ENCODE measurements around the gene GLT1D1.

GLT1D1 gene

DNA sequence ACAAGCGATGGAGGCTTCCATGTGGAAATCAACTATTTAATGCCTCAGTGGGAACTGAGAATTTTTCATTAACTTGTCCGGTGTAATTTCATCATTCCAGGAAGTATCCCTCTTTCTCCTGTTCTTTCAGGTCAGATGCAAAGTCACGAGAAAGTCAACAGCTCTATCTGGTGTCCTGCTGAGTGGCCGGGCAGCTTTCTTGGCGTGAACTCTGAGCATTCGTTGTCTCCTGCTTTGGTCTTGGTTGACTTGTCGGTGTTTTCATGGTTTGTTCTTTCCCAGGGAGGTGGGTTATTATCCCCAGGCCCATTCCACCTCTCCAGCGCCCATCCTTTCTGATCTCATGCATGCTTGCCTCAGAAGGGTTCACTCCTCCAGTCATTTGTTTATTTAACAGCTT lies 149.1 kb downstream of the GLT1D1 start:
- no peak for DNase-seq (ENCODE audit: low spot score in 2 of 2)
- Mint-ChIP-seq H3K36me3 (no peaks in the 10 kb centered on the region), H3K4me1 (no peaks in the 10 kb centered on the region), H3K27ac (no peak overlapping the region), H3K4me3 (no peak overlapping the region), H3K9me3 (no peaks in the 10 kb centered on the region)
- ATAC-seq, result no peak

DNA sequence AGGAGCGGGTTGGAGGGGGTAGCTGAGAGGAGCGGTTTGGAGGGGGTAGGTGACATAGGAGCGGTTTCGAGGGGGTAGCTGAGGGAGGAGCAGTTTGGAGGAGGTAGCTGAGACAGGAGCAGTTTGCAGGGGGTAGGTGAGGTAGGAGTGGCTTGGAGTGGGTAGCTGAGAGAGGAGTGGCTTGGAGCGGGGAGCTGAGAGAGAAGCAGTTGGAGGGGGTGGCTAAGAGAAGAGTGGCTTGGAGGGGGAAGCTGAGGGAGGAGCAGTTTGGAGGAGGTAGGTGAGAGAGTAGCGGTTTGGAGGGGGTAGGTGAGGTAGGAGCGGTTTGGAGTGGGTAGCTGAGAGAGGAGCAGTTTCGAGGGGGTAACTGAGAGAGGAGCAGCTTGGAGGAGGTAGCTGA lies 152.1 kb downstream of the GLT1D1 start:
- Mint-ChIP-seq H3K9me3 (peaks cover 4% of the 10 kb centered on the region), H3K36me3 (no peaks in the 10 kb centered on the region), H3K4me3 (no peak overlapping the region), H3K4me1 (no peaks in the 10 kb centered on the region), H3K27ac (no peak overlapping the region)
- no peak for ATAC-seq
- no peak for DNase-seq (ENCODE audit: low spot score in 2 of 2)

DNA sequence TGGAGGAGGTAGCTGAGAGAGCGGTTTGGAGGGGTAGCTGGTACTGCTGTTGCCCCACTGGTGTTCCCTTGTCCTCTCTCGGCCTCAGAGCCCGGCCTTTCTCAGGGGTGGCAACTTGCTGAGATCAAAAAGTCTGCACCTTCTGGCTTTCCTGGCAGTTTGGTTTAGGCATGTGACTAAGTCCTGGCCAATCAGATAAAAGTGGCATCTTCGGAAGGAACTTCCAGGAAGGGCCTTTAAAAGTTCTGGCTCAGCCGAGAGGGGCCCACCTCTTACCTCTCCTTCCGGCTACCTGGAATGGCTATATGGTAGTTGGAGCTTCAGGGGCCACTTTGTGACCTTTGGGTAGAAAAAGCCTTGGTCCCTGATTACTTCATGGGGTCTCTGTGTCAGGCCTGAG lies 152.6 kb downstream of the GLT1D1 start:
- ATAC-seq (no peak), DNase-seq (ENCODE audit: low spot score in 2 of 2) (no peak)
- Mint-ChIP-seq H3K9me3 (peaks cover 4% of the 10 kb centered on the region), H3K27ac (no peak overlapping the region), H3K4me1 (no peaks in the 10 kb centered on the region), H3K36me3 (no peaks in the 10 kb centered on the region), H3K4me3 (no peak overlapping the region)

DNA sequence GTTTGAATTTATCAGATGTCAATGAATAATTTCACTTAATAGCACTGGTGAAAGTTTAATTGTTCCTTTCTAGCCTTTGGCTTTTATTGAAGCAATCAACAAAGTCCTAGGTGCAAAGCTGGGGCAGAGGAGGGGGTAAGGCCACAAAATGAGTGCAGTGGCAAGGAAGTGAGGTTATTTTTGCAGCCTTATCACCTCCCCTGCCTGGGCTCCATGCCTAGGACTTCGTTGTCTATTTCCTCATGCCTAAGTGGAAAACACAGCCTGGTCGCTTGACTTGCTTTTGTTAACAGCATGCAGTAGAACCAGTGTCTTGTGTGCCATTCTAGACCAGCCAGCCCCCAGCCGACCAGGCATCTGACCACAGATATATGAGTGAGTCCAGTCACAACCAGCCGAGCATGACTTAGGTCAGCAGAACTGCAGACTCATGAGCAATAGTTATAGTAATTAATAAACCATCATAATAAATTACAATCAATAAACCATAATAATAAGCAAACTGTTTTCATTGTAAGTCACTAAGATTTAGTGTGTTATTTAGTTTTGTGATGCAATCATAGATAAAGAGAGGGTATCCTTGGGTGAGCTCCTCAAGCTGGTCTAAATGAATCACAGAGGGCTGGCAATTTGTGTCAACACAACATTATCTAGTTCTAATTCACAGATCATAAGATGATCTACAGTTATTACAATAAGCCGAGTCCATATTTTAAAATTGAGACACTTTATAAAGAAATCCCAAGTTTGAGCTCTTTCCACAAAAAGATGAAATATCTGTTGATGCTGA lies 156.8 kb downstream of the GLT1D1 start:
- Mint-ChIP-seq H3K4me3 (no peak overlapping the region), H3K36me3 (no peaks in the 10 kb centered on the region), H3K9me3 (peaks cover 4% of the 10 kb centered on the region), H3K27ac (no peak overlapping the region), H3K4me1 (no peaks in the 10 kb centered on the region)
- DNase-seq (ENCODE audit: low spot score in 2 of 2), result no peak
- ATAC-seq, result no peak

DNA sequence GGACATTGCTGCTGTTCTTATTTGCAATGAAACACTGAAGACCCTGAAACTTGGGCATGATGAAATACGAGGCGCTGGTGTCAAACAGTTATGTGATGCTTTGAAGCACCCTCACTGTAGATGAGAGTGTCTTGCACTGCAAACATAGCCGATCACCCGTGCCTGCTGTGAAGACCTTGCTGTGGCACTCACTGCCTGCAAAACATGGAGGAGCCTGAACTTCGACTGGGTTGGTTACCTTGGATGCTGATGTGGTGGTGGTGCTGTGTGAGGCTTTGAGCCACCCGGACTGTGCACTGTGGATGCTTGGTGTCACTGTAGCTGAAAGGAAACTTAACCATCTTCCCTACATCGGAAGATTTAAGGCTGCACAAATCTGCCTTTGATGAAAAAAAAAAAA lies 162.9 kb downstream of the GLT1D1 start:
- DNase-seq (ENCODE audit: low spot score in 2 of 2), result no peak
- no peak overlapping the region for H3K4me3 Mint-ChIP-seq
- no peak for ATAC-seq
- no peaks in the 10 kb centered on the region for H3K36me3 Mint-ChIP-seq
- peaks cover 6% of the 10 kb centered on the region for H3K9me3 Mint-ChIP-seq
- no peak overlapping the region for H3K27ac Mint-ChIP-seq
- no peaks in the 10 kb centered on the region for H3K4me1 Mint-ChIP-seq

DNA sequence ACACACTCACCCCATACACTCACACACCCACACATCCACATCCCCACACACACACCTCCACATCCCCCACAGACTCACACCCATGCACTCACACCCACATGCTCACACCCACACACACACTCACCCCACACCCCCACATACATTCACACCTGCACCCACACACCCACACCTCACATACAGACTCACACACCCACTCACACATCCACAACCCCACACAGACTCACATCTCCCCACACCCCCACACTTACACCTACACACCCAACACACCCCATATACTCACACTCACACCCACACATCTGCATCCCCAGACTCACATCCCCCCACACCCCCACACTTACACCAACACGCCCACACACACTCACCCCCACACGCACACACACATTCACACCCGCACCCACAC lies 171.8 kb downstream of the GLT1D1 start:
- H3K4me3 Mint-ChIP-seq, result no peak overlapping the region
- H3K9me3 Mint-ChIP-seq, result no peaks in the 10 kb centered on the region
- H3K4me1 Mint-ChIP-seq, result no peaks in the 10 kb centered on the region
- no peaks in the 10 kb centered on the region for H3K36me3 Mint-ChIP-seq
- no peak for DNase-seq (ENCODE audit: low spot score in 2 of 2)
- H3K27ac Mint-ChIP-seq, result no peak overlapping the region
- ATAC-seq, result no peak

DNA sequence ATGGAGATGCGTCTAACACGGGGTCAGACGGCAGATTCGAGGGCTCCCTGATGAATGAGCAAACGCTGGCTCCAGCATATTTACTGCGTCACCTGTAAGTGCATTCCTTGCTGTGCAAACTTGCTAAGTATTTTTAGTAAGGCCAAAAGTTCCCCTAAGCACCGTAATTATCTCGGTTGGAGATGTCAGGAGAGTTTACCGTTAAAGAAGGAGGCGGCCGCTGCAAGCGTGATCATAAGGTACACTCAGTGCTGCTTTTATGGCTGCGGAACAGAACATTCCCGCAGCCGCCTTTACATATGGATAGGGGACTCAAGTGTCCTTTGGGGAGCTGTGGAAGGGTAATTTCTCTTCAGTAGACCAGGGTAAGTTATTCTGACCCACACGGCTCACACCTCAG lies 175.6 kb downstream of the GLT1D1 start:
- H3K4me1 Mint-ChIP-seq, result no peaks in the 10 kb centered on the region
- no peak for ATAC-seq
- H3K27ac Mint-ChIP-seq, result no peak overlapping the region
- no peaks in the 10 kb centered on the region for H3K36me3 Mint-ChIP-seq
- H3K4me3 Mint-ChIP-seq, result no peak overlapping the region
- no peak for DNase-seq (ENCODE audit: low spot score in 2 of 2)
- no peaks in the 10 kb centered on the region for H3K9me3 Mint-ChIP-seq
